Measurements from ENCODE around the gene SDHB.

Gene SDHB

DNA sequence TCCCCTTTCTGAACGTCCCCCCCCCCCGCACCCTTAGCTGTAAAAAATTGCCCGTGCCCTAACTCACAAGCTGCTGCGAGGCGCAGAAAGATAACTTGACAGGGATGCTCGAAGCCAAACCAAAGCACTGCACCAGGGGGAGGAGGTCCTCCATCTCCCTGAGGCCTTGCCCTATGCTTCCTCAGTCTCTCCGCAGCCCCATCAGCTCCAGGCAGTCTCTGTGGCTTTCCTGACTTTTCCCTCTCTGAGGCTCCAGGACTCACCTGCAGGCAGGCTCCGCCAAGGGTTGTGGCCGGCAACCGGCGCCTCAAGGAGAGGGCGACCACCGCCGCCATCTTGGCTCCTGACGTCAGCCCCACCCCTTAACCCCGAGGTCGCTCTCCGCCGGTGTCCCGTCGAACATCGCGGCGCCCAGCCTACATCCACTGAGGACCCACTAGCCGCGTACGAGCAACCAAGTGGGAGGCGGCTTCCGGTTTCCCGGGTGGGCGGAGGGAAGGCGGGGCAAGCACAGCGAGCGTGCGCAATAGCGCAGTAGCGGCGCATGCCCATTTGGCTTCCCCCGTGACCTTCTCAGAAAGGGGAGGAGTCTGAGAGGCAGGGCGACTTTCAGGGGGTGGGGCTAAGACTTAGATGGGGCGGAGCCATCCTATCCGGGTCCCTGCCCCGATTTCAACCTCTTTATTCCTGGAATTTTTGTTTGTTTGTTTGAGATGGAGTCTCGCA, at the start of gene SDHB:
Gene SDHB (minus strand): TSS at position 348 of the 726 bp plus-strand sequence. CDS start 13 bp downstream, at position 335.
- DNase-seq, result peak; percentile 100

DNA sequence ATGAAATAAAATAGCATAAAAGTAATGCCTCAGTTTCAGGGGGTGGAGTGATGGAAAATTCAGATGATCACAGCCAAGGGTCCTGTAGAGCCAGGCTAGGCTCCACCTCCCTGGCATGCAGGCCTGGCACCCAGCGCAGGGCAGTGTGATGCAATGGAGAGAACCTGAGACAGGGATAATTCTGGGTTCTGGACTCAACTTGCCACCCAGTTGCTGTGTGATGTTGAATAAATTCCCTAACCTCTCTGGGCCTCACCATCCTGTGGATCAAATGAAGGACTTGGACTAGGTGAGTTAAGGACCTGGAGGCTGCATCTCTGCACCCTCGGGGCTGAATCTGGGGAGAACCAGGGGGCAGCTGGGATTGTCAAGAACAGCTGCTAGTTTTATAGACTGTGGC, 48.4 kb upstream of the SDHB start:
- DNase-seq, result no peak

DNA sequence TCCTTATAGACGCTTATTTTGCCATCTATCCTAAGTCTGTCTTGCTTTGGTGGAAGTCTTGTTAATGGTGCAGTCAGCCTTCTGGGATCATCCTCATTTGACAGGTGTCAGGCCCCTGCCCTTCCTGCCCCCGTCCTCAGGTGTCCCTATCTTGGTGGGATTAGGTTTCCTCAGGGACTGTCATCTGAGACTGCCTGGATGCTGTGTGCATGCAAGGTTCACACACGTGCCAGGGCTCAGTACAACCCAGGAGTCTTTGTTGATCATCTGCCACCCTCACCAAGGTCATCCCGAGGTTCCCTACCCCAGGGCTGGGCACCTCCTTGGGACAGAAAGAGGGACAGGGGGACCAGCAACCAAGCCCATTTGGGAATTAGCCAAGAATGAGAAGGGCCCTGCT, 47.4 kb upstream of the SDHB start:
- DNase-seq, result no peak

DNA sequence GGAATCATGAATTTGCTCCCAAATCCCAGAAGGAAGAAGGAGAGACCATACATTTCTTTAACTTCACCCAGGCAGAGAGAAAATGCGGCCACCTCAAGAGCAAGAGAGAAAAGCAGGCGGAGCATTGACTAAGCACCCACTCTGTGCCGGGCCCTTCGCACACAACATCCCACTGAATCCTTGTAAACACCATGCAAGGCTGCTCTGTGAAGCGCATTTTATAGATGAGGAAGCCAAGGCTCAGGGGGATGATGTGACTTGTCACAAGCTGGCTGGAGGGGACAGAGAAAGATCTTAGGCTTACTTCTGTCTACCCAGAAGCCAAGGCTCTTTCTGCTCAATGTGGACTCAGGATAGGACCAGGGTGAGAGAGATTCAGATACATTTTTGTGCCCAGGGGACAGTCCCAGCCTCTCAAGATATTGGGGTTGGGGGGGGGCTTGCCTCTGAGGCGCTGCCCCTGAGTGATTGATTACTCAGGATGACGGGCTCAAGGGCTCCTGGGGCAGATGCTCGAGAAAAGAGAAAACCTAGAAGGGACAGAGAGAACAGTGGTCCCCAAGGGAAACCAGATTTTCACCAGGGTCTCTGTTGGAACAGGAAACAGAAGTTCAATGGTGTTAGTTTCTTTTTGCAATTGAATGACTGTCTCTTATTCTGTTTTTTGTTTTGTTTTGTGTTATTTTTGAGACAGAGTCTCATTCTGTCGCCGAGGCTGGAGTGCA, 45.9 kb upstream of the SDHB start:
- no peak for DNase-seq

DNA sequence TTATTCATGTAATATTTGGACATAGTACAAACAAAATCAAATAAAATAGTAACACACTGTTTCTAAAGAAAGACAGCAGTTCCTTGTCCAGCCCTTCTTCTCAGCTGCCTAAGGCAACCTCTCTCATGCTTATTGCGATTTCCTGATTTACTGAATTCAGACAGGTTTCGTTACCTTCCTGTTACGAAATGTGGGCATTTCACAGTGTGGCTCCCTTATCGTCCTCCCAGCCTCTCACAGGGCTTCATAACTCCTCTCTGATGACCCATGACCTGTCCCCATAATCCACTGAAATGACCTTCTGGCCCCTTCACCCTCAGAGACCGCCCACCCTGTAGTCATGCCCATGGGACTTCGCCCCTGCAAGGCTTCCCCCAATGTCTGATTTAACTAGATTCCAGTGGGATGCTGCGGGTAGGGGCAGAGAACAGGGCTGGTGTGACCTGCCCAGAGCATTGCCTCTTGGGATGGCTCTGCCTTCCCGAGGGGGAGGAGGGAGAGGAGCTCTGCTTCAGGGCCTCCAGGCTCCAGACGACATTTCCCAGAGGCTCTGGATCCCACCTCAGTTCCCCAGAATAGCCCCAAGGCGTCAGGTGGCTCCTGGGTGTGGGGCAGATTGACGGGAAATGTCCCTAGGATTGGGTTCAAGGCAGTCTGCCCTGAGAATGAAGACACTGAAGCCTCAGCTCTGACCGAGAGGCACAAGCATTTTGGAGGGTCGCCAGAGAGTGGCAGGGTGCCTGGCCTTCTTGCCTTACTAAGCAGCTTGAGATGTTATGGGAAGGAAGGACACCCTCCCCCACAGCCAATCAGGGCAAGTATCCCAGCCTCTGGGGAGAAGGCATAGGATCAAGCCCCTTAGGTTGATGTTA, 44.9 kb upstream of the SDHB start:
- no peak for DNase-seq

DNA sequence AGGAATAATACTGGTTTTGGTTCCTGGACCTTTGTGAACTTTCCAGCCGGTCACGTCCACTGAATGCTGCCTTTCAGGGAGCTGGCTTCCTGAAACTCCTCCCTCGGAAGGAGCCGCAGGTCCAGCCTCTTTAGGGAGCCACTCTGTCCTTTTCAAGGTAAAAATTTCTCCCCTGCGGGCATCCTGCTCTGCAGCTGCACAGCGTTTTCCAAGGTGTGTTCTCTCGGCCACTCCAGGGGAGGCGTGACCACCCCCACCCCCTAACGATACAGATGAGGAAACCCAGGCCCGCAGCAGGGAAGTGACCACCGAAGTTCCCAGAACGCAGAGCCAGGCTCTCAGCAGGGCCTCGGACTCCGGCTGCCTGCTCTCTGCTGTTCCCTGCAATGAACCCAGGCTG, 44.0 kb upstream of the SDHB start:
- no peak for DNase-seq

DNA sequence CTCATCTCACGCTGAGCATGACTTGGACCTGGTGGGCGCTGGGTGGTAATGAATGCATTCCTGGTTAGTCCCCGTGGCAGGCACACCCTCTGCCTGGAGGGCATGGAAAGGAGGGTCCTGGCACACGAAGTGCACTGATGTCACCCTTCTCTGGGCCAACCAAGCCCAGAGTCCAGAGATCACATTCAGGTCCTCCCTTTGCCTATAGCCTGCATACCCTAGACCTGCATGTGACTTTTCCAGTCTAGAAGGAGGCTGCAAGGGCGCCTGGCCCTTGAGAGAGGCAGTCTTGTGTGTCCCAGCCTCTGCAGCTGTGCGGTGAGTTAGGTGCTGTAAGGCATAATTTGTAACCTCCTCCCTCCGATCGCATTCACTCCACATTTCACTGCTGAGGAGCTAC, 43.3 kb upstream of the SDHB start:
- no peak for DNase-seq

DNA sequence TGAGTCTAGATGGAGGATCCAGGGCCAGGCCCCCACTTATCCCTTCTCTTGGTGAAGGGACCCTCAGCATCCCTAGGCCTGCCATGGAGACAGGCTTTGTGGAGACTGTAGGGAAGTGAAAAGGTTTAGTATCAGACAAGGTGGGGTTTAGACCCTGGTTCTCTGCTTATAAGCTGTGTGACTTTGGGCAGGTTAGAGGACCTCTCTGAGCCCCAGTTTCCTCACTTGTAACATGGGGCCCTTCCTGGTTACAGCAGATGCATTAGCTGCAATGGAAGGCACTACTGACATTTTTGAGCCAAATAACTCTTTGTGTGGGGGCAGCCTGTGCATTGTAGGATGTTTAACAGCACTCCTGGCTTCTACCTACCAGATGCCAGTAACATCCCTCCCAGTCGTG, 42.8 kb upstream of the SDHB start:
- no peak for DNase-seq

DNA sequence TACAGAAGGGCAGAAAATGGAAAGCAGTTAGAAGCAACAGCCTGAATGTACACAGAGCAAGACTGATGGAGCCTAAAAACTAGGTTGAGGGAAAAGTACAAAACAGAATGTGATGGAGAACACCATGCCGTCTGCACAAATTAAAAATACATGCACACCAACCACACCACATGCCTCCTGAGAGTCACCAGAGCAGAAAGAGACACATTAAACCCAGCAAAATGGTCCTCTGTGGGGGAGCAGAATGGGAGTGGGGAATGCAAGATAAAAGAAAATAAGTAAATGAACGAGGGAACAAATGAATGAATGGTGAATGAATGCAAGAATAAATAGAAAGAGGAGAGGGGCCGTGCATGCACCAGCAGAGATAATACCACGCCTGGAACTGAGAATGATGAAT, 41.3 kb upstream of the SDHB start:
- no peak for DNase-seq

DNA sequence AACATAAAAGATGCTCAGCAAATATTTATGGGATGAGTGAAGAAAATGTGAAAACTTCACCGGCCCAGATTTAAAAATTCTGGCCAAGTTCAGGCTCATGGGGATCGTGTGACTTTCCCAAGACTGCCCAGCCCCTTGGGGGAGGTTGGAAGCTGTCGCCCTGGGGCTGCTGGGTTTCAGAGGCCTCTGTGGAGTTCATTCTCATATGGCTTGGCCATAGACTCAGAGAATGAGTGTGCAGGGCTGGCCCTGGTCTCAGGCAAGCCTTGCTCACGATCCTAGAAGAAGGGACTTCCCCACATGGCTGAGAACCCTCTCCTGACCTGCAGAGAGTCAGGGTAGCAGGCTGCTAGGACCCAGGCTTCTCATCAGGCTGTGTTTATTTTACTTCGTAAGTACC, 40.8 kb upstream of the SDHB start:
- DNase-seq, result no peak

DNA sequence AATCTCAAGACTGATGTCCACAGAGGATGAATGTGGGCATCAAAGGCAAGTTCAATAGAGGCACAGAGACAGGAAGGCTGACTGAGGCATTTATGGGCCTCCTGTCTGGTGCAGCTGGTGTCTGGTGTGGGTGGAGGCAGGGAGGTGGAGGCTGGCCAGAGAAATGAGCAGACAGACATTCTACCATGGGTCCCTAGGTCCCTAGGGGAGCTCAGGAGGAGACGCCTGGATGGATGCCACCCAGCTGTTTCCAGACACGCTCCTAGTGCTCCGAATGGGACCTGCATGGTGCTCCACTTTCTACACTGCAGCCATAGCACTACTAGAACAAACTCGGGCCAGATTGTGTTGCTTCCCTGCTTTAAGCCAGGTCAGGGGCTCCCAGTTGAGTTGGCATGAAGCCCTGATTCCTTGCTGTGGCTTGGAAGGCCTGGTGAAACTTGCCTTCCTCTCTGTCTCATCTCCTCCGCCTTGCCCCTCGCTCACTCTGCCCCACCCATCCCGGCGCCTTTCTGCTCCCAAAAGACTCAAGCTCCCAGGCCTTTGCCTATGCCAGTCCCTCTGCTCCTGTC, 40.1 kb upstream of the SDHB start:
- DNase-seq, result no peak

DNA sequence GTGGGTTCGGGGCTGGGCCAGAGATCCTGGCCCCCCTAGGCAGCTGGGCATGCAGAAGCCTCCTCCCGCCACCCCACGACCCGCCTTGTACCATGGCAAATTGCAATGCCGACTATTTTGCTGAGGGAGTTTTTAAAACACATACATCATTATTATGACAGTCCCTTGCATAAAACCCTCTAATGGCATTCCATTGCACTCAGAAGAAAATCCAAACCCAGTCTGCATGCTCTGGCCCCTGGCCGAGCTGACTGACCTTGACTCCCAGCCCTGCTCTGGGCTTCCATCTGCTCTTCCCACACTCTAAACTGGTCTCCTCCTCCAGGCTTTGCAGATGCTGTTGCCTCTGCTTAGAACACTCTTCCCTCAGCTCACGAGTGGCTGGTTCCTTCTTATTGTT, 37.4 kb upstream of the SDHB start:
- no peak for DNase-seq

DNA sequence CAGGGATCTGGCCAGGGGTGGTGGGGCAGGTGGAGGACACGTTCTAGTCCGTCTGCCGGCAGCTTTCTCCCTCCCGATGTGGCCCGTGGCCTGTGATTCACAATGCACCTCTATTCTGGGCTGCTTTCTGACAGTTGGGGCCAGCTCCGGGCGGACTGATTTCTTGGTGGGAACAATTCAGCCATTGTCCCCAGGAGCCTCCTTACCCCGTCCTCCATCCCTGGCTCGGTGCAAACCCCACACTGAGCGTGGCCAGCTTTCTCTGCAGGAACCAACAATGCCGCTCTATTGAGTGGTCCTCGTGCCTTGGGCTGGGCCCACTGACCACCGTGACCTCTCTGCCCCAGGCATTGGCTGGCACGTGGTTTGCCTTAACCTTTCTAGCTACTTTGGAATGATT, 35.7 kb upstream of the SDHB start:
- DNase-seq, result no peak

DNA sequence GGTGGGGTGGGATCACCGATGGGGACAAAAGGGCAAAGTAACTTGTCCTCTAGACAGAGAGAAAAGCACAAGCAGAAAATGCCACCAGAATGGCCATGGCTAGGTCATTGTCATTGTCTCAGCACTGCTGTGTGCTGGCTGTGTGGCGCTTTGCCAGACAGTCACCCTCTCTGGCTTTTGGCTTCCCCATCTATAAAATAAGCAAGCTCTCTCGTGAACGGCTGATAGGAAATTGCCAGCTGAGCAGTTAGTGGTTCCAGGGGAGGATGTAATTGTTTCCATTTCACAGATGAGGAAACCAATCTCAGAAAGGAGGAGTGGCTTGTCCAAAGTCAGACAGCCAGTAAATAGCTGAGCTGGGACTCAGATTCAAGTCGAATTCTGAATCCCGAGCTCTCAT, 32.9 kb upstream of the SDHB start:
- no peak for DNase-seq

DNA sequence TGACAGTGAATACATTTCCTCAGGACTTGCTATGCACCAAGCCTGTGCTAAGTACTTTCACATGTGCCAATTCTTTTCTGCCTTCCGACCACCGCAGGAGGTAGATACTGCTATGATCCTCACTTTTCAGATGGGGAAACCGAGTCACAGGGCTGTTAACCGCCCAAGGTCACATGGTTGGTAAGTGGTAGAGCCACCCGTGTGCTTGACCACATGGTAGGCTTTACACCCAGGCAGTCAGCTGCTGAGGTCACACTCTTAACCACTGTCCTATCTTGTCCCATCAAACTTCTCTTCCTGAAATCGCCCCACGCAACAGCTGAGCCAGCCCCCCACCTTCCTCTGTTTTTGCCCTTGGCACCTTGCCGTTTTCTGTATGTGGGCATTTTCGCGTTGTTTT, 31.0 kb upstream of the SDHB start:
- no peak for DNase-seq

DNA sequence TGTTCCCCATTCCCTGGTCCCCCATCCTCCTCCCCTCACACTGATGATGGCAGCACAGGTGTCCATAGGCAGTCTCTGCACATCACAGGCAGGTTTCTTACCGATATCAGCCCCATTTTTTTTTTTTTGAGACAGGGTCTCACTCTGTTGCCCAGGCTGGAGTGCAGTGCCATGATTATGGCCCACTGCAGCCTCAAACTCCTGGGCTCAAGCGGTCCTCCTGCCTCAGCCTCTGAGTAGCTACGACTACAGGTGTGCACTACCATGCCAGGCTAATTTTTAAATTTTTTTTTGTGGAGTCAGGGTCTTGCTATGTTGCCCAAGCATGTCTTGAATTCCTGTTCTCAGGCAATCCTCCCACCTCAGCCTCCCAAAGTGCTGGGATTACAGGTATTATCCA, 28.9 kb upstream of the SDHB start:
- no peak for DNase-seq

DNA sequence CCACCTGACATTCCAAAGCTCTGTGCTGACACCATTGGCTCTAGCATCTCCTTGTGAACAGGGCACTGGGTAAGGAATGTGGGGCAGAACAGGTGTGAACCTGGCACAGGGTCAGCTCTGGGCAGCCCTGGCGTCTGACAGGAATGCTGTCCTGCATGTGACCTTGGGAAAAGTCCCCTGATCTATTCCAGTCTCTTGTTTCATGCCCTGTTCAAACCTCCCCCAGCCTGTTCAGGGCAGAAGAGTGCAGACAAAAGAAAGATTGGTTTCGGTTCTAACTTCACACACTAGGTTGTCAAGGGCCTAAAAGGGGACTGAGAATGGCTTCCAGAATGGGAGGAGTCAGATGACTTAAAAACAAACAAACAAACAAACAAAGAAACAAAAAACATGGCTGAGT, 27.6 kb upstream of the SDHB start:
- no peak for DNase-seq

DNA sequence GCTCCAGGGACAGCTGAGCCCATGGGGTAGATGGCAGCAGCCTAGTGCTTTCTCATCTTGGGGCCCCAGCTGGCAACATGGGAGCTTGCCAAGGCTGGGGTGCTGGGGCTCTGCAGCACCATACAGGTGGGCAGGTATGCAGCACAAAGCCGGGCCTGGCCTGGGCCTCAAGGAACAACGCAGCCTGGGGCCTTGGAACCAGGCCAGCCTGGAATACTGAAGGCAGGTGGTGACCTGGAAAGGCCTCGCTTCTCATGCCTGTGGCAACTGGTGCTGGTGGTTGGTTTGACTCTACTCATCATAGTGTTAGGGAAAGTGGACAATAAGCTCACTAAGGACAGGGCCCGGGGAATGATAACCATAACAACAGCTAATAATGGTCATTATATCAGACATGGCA, 27.0 kb upstream of the SDHB start:
- no peak for DNase-seq

DNA sequence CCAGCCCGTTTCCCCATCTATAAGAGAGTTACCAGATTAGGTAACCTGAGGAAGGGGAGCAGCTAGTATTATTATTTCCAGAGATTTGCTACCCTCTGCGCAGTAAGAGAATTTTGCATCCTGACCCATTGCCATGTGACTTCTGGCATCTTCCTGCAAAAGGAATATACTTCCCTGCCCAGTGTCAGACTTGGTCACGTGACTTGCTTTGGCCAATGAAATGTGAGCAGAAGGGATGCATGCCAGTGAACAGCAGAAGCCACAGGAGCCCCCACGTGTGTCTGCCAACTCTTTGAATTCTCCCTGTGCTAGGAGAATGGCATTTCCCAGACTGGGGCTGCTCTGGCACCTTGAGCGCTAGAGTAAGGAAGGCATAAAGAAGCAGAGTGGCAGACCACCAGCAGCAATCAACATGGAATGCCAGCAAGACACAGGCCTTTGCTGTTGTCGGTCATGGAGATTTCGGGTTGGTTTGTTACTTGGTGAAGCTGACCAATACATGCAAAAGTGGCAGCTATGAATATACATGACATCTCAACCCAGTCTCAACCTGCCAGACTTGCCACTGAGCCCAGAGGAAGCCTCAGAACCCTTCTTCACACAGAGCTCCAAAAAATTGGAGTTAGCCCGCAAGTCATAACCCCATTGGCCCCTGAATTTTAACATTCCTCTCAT, 26.4 kb upstream of the SDHB start:
- DNase-seq, result no peak

DNA sequence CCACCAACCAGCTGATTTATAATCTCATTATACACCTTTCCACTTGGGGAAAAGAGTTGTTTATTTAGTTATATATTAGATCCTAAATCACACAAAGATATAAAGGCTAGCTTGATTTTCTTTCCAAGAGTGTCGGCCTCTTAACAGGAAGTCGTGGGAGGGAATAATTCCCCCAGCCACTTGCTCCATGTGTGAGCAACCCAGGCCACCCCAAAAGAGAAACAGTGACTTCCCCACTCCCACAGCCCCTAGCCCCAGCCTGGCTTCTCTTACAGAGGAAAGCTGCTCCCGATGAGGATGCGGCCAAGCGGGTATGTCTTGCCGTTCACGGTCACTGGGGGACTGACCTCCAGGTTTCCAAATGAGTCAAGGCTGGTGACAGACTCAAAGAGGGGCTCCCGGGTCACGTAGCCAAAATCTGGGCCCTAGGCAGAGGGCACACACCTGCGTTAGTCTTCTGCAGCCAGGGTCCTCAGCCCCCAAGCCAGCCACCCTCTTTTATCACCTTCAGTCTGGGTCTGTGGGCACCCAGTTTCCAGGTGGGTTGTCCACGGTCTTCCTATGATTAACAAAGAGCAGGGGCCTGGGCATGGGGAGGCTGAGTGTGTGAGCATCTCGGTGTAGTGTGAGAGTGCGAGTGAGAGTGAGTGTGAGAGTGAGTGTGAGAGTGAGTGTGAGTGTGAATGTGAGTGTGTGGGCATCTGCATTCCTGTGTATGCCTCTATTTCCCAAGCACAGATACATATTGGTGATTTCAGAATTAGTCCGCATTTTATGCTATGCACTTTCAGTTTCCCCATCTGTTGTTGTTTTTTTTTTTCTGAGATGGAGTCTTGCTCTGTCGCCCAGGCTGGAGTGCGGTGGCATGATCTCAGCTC, 25.4 kb upstream of the SDHB start:
- DNase-seq, result no peak

DNA sequence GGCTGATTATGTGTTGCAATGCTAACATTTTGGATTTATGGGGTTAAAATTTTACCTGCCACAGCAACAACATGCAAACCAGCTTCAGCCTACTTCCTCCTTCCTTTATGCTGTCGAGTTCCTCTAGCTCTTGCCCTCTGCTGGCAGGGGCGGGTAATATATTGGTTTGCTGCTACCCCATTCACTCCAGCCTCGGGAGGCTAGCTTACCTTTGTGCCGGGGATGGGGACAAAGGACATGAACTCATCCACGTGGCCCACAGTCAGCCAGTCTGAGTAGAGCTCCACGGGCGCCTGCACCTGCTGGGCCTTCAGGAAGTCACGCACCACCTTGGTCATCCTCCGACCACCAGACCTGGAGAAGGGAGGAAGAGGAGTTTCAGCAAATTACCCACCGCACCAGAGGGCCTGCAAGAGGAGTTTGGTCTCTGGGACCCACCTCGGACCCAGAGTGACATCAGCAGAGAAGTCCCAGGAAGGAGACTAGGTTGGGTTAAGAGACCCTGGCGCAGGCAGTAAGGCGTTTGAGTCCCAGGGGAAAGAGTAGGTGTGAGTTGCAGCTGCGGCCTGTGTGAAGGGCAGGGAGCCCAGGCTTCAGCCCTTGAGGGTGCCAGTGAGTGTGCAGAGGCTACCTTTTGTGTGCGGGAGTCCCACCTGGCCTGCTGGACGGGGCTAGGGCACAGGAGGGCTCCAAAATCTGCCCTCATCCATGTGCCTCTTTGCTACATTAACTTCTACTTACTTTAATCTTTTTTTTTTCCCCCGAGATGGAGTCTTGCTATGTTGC, 21.8 kb upstream of the SDHB start:
- no peak for DNase-seq
